Stimulated activated CD4-positive, alpha-beta T cell treated with anti-CD3 and anti-CD28 coated beads, Interleukin-1b, Interleukin-23, amount 100 ng/mL, for 24 hours (primary cell): ENCODE data around the gene TRAF7.
"Not testable (repeated sequence)": the region's sequence is repeated elsewhere in the genome, so short reads cannot be mapped to it uniquely, and the experiment has no call there.

Experiments
- DNase-seq, 4 experiments: peaks; one replicate each; pipeline ENCODE4 v3.0.0-alpha.2; 2020; ENCODE audit warnings: low read depth in 4 of 4, low spot score in 1 of 4

The TRAF7 gene

DNA sequence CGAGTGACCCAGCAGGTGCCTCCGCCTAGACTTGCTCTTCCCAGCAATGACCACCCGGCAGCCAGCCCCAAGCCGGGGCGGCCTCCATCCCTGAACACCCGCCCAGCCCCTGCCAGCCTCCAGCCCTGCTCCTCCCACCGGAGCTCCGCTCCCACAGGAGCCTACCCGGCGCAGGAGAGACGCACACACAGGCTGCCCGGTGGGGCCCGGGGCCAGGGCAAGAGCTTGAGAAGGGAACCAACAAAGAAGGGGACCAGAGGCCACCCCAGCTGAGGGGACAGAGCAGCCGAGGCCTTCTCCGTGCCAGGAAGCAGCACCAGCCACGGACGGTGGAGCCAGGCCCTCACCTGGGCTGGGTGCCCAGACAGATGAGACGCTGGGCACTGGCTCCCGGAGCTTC lies 33.7 kb upstream of the TRAF7 start:
- DNase-seq = no peak

DNA sequence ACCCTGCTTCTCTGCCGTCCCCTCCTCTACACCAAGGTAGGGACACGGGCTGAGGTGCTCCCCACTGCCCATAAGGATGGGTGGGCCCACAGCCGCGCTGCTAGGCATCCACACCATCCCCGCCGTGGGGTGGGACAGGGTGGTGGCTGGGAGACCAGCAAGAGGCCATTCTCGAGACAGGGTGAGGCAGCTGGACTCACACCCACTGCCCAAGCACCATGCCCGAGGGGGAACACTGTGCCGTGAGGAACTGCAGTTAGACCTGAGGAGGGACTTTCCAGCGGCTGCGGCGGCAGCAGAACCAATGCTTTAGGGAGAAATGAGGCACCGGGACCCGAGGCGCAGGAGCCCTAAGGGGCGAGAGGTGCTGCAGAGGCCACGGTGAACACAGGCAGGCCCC lies 33.2 kb upstream of the TRAF7 start:
- DNase-seq = no peak

DNA sequence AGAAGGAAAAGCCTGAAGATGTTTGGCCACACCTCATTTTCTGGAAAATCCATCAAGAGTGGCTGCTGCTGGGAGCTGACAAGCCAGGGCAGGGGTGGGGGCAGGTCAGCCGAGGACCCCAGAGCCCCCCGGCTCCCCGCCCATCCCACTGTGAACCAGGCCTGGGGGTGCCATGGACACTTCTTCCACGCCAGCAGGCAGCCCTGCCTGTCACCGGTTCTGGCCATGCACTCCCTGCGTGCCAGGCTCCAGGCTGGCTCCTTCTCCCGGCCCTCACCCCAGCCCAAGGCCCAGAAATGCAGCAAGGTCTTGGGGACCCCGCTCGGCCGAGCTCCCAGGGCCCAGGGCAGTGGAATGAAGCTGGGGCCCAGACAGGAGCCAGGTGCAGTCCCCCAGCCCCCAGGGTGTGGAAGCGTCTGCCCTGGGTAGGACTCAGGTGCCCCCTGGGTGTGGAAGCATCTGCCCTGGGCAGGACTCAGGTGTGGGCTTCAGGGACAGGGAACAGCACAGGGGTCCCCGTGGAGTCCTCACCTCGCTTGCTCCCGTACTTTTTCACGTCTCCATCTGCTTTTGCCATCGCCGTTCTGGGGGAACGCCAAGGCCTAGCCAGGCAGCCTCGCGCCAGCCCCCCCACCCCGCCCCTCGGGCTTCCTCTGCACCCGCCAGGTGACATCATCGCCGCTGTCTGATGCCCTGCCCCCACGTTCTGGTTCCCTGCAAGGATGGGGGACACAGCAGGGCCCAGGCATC lies 32.5 kb upstream of the TRAF7 start:
- DNase-seq = not testable (repeated sequence)

DNA sequence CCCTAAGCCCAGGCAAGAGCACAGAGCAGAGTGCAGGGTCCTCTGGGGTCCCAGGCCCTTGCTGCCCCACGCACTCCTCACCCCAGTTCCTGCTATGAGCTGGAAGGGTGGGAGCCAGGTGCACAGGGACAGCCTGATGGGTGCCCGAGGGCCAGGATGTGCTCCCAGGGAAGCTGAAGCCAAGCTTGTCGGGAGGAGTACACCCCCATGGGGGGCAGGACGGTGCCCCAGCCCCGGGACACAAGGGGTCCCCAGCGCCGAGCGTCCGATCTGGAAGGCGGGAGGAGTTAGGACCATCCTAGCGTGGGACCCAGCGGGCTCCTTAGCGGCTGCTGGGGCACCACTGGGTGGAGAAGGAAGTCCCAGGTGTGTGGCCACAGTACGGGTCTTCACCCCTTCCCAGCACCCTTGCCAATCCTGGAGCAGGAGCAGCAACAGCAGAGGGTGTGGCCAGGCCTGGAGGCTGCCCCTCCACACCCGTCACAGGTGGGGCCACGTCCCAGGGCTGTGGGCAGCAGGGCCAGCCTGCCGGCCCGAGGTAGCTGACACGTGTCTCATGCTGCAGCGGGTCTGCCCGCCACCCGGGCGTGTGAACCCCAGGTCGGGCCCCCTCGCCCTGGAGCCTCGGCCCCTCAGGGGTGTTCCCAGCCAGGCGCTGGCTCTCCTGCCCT lies 31.7 kb upstream of the TRAF7 start:
- not testable (repeated sequence) for DNase-seq

DNA sequence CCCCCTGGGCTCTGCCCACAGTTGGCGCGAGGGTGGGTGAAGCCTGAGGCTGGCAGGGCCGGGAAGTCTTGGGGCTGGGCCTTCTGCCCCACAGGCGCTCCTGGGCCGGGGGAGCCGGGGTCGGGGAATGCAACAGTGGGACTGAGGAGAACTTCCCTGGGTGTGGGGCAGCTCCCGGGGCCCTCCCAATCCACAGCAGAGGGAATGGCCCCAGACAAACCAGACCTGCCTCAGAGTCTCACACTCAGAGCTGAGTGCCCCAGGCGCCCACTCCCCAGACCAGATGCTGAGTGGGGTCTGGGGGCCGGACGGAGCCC lies 31.2 kb upstream of the TRAF7 start:
- DNase-seq = not testable (repeated sequence)

DNA sequence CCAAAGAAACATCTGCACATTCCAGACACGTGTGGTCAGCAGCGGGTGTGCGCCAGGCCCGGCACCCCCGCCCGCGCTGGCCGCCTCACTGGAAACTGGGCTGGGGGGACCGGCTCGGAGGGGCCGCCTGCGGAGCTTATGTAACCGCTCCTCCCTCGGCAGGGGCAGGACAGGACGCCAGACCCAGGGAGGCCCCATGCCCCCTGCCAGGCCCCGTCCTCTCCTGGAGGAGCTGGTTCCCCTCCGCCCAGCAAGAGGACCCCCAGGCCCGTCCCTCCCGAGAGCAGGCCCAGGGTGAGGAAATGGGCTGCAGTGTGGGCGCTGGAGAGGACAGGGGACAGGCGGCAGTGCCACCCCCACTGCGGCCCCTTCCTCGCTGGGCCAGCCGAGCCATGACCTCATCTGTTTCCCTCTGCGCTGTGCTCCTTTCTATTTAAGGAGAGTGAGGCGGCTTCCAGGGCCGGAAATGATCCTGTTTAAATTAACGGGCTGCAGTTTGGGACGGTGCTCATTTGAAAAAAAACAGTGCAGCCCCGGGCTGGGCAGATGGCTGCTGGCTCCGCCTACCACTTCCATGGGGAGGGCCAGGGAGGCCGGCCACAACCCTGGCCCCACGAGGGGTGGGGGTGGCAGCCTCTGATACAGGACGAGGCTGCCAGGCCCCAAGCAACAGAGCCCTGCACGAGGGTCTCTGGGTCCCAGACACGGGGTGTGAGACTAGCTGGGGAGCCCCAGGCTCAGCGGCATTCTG lies 30.7 kb upstream of the TRAF7 start:
- not testable (repeated sequence) for DNase-seq

DNA sequence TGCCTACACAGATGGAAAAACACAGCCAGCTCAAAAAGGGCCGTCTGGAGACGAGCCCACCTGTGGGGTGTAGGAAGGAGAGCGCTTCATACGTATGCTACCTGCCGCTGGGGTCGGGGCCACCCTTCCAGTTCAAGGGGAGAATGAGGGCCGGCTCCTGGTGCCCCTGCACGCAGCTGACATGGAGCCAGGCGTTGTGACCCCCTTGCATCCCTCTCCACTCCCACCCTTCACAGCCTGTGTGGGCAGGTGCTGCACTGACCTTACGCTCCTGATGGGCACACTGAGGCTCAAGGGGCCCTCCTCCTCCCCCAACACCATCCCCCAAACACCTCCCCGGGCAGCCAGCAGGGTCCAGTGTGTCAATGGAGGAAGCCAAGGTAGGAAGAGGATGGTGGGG lies 30.0 kb upstream of the TRAF7 start:
- not testable (repeated sequence) for DNase-seq

DNA sequence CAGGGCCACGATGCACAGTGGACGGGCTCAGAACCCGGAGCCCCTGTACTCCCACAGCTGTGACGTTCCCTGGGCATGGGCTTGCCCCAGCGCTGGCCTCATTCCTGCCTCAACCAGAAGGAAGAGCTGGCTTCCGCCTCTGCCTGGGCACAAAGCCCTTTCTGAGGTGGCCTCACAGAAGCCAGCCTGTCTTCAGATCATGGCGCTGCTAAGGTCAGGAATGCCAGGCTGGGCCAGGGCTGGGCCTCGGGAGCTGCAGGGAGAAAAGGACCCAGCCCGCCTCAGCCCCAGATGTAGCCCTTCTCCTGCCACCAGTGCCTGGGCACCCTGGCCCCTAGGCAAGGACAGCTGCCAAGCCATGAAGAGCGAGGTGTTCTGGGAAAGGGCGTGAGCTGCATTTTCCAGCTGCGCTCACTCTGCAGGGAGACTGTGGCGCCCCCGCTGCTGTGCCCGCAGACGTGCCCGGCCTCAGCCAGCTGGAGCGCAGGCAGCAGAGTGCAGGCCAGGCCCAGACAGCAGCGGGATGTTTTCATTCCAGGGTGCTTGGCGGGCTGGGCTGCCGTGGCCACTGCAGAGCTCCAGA lies 29.3 kb upstream of the TRAF7 start:
- not testable (repeated sequence) for DNase-seq

DNA sequence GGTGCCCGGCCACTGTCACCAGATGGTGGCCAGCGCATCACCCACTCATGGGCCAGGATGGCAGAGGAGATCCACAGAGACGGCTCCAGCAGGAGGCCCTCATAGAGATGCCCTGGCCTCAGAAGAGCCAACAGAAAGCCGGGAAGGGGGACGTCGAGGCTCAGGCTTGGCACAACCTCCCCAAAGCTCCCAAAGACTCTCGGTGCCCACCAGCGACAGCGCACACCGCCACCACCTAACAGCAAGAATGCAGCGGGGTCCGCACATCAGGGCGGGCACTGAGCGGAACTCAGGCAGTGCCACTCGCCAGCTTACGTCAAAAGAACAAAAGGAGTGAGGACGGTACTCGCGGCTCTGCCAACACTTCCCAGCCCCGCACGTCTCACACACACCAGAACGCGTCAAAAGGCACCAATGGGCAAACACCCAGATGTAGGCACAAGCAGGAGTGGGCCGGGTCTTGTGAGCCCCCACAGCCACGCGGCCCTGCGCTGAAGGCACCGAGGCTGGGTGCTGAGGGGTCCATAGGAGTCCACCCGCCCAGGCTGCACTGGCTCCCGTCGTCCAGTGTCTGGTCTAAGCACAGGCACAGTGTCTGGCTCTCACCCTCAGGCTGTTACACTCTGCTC lies 28.5 kb upstream of the TRAF7 start:
- not testable (repeated sequence) for DNase-seq

DNA sequence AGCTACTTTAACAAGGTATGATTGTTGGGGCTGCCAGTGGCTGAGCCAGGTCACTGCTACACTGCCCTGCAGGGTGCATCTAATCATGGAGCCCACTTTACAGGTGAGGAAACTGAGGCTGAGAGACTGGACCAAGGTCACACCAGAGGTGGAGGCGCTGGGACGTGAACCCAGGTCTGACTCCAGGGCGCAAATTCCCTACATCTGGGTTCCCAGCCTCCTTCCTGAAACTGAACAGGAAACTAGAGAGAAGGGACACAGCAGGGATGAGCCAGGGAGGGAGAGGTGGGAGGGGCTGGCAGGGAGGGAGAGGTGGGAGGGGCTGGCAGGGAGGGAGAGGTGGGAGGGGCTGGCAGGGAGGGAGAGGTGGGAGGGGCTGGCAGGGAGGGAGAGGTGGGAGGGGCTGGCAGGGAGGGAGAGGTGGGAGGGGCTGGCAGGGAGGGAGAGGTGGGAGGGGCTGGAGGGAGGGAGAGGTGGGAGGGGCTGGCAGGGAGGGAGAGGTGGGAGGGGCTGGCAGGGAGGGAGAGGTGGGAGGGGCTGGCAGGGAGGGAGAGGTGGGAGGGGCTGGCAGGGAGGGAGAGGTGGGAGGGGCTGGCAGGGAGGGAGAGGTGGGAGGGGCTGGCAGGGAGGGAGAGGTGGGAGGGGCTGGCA lies 27.8 kb upstream of the TRAF7 start:
- DNase-seq = peak in 1 of 4 experiments; percentile 28

DNA sequence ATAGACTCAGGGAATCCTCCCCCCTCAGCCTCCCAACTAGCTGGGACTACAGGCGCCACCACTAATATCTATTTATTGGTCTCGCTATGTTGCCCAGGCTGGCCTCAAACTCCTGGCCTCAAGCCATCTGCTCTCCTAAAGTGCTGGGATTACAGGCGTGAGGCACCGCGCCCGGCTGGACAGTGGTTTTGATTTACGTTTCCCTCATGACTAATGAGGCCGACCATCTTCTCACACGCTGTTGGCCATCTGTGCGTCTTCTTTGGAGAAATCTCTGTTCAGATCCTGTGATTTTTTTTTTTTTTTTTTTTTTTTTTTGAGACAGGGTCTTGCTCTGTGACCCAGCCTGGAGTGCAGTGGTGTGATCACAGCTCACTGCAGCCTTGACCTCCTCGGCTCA lies 26.3 kb upstream of the TRAF7 start:
- not testable (repeated sequence) for DNase-seq

DNA sequence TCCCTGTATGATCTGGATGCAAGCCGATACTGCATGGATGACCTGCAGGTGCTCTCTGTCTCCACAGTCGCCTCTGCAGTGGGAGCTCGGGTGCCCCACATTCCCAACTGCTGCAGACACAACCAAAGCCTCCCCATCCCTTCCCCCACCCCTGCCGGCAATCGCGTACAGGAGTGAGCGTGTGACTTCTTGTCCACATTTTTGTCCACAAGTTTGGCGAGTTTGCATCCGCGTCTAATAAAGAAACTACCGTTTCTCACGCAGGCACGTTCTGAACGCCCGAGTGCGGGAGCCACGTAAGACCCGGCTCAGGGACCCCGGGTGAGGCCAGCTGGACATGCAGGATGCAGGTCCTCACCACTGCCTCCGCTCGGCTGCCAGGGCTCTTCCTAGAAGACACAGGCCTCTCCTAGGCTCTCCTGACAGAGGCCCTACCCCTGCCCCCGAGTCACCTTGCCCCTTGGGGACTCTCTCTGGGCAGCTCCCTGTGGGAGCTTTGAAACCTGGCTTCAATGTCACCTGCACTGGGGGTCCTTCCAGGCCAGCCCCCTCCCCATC lies 25.6 kb upstream of the TRAF7 start:
- not testable (repeated sequence) for DNase-seq

DNA sequence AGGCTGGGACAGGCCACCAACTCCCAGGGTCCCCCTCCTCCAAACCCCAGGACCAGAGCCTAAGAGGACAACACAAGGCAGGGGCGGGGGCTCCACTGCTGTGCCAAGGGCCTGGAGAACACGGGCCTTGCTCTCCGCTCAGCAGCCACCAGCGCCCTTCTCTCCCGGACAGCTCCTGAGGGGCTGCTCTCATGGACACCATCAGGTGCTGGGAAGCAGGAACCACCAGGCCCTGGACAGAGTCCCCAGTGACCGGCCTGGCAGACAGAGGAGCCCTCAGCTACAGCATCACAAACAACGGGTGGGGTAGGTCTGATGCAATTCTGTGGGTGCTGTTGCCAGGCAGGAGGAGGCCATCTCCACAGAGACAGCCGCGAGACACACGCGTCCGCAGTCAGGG lies 21.8 kb upstream of the TRAF7 start:
- not testable (repeated sequence) for DNase-seq

DNA sequence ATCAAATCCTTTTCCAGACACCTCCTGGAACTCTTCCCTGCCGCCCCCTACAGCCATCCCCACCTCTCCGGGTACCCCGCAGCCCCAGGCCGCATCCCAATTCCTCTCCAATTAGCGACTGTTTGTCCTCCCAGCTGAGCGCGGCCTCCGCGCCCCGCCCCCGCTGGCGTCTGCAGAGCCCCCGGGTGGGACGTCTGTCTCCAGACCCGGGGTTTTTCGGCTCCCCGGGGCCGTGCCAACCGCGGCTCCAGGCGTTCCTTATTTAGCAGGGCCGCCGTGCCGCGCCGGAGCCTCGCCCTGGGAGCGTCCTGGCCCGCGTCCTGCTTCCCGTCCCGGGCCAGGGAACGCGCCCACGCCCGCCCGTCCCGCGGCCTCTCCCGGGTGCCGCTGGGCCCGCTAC lies 20.5 kb upstream of the TRAF7 start:
- DNase-seq = not testable (repeated sequence)

DNA sequence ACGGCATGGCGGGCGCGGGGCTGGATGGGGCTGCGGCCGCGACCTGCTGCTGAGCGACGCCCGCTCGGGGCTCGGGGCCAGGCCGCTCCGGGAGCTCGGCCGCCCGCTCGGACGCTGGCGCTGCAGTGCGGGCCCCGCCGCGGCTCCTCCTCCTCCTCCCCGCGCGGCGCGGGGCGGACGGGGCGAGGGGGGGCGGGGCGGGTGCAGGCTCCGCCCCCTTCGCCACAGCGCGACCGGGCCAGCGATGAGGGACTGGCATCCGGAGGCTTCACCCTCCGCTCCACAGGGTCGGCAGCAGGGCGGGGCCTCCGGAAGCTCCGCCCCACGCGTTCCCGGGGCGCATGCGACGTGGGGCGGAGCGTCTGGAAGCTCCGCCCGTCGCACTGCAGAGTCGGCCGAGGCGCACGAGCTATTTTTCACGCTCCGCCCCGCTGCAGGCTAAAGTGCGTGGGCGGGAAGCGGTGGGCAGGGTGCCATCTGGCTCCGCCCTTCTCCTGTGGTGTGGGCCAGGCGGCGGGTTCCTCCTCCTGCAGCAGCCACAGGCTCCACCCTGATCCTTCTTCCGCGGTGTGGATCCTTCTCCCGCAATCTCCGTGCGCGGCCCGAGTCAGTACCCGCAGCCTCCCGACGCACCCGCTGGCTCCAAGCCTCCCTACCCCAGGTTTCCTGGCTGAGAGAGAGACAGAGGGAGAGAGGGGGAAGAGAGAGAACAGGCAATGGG lies 19.7 kb upstream of the TRAF7 start, which contains the start of gene PKD1:
TSS of gene PKD1 (minus strand) at position 129 of the 721 bp plus-strand sequence. CDS start 209 bp downstream, outside the sequence.
- DNase-seq = peak; percentile 96 to 99 (median 98)

DNA sequence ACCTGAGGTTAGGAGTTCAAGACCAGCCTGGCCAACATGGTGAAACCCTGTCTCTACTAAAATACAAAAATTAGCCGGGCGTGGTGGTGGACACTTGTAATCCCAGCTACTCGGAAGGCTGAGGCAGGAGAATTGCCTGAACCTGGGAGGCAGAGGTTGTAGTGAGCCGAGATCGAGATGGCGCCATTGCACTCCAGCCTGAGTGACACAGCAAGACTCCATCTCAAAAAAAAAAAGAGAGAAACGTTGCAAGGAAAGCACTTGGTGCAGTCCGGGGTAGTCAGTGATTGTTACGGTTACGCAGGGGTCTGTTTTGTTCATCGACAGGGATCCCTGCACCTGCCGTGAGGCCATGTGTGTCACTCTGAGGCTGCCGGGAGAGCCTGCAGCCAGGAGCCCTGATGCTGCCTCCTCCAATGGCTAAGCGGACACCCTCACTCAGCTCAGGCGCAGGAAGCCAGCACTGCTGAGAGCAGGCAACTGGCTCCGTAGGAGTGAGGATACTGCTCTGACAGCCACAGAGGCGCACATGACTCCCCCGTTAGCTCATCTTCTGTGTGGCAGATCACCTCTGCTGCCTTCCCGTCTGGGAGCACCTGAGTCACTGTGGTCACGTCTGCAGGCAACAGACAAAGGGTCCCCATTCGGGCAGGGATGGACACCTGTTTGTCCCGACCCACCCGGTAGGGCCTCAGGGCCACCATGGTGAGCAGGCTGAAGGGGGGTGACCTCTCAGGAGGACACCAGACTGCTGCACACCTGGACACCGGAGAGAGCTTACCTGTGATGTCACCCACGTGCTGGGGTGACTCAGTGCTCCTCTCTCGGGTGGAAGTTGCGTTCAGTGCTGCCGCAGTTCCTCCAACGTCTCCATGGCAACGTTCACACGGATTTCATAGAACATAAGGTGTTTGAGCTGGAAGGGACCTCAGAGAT lies 12.4 kb upstream of the TRAF7 start:
- no peak for DNase-seq

DNA sequence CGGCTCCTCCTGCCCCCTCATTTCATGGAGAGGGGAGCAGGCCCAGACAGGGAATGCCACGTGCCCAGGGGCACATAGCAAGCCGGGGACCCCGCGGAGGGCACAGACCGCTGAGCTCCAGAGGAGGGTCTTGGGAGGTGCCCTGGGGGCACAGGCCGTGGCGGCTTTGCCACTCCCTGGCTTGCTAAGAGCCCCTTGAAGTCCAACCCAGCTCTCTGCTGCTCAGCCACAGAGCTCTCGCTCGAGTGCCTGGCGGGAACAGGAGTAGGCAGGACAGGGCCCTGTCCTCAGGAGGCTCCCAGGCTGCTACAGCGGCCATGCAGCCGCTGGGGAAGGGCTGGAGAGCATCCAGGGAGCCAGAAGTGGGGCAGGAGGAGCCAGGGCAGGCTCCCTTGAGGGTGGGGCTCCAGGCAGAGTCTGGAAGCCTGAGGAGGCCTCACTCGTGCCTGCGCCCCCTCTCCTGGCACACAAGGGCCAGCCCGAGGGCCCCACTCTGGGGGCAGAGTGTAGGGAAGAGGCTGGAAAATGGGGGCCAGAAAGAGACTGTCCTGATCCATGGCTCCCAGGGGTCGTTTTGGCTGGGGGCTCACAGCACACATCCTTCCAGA lies 11.6 kb upstream of the TRAF7 start:
- DNase-seq = no peak

DNA sequence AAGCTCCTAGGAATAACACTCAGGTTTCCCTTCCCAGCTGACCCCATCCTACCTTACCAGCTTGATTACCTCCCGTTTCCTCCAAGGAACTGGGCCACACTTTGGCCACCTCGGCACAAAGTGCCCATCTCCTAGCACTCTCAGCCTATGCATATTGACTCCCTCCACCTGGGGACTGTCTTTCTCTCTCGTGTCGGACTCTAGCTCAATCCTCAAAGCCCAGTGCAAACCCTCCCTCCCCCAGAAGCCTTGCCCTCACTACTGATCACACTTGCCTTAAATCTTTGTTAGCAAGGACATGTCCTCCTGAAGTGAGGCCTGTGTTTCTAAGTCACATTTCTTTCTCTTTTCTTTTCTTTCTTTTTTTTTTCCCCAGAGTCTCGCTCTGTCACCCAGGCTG lies 9.7 kb upstream of the TRAF7 start:
- DNase-seq = no peak
